MM.1S (cell line): ENCODE measurements around the gene HSF2BP.
"Not testable (repeated sequence)": the region's sequence is repeated elsewhere in the genome, so short reads cannot be mapped to it uniquely, and the experiment has no call there.

Source experiments
- DNase-seq: peaks from one replicate; pipeline ENCODE4 v3.0.0-alpha.2; 2015
- H2AFZ ChIP-seq: fragments of 300-600 bp; sonication (generic); 2 replicates; pipeline ENCODE4 v1.6.0; 2016; ENCODE audit warnings: antibody characterized with exemption, low read length
- H3F3A ChIP-seq: fragments of 300-600 bp; sonication (generic); 2 replicates; pipeline ENCODE4 v1.6.1; 2016; ENCODE audit warnings: mild to moderate bottlenecking, antibody characterized with exemption, low read length, moderate library complexity, mixed read lengths; ENCODE audit not compliant: insufficient read depth
- H3K27ac ChIP-seq: fragments of 300-600 bp; sonication (generic); 2 replicates; pipeline ENCODE4 v1.5.1; 2016; ENCODE audit warnings: mild to moderate bottlenecking, low read length
- H3K27me3 ChIP-seq: fragments of 300-600 bp; sonication (generic); replicated peaks from 2 replicates; pipeline ENCODE4 v1.6.0; 2016; ENCODE audit warnings: low read length; ENCODE audit not compliant: insufficient read depth
- H3K36me3 ChIP-seq: fragments of 300-600 bp; sonication (generic); replicated peaks from 2 replicates; pipeline ENCODE4 v1.6.1; 2016; ENCODE audit warnings: mild to moderate bottlenecking, low read length, mixed read lengths; ENCODE audit not compliant: insufficient read depth
- H3K4me1 ChIP-seq: fragments of 300-600 bp; sonication (generic); 2 replicates; pipeline ENCODE4 v1.6.1; 2016; ENCODE audit warnings: low read length, mixed read lengths
- H3K4me2 ChIP-seq: fragments of 300-600 bp; sonication (generic); 2 replicates; pipeline ENCODE4 v1.6.0; 2016; ENCODE audit warnings: low read depth, low read length
- H3K4me3 ChIP-seq: fragments of 300-600 bp; sonication (generic); 2 replicates; pipeline ENCODE4 v1.5.1; 2016; ENCODE audit warnings: low read length, mixed read lengths
- H3K79me2 ChIP-seq: fragments of 300-600 bp; sonication (generic); 2 replicates; pipeline ENCODE4 v1.6.1; 2016; ENCODE audit warnings: mixed run types, low read length, mixed read lengths
- H3K9ac ChIP-seq: fragments of 300-600 bp; sonication (generic); 2 replicates; pipeline ENCODE4 v1.6.1; 2016; ENCODE audit warnings: low read length, mixed read lengths
- H3K9me2 ChIP-seq: fragments of 300-600 bp; sonication (generic); replicated peaks from 2 replicates; pipeline ENCODE4 v1.6.1; 2016; ENCODE audit warnings: mild to moderate bottlenecking, low read length, mixed read lengths; ENCODE audit not compliant: insufficient read depth
- H3K9me3 ChIP-seq: fragments of 300-600 bp; sonication (generic); replicated peaks from 2 replicates; pipeline ENCODE4 v1.6.1; 2016; ENCODE audit warnings: mild to moderate bottlenecking, low read length, mixed read lengths; ENCODE audit not compliant: insufficient read depth
- H4K20me1 ChIP-seq: fragments of 300-600 bp; sonication (generic); 2 replicates; pipeline ENCODE4 v1.6.1; 2016; ENCODE audit warnings: mild to moderate bottlenecking, low read length, moderate library complexity, mixed read lengths; ENCODE audit not compliant: insufficient read depth

Gene HSF2BP

GRCh38 chr21:43516295-43516847, 142.9 kb downstream of the HSF2BP start:
- H3K9me3 ChIP-seq, H3K79me2 ChIP-seq, H4K20me1 ChIP-seq, H3K27me3 ChIP-seq, H3K36me3 ChIP-seq, H3F3A ChIP-seq, H3K9ac ChIP-seq, H3K27ac ChIP-seq, H2AFZ ChIP-seq, H3K9me2 ChIP-seq, H3K4me3 ChIP-seq, DNase-seq, H3K4me2 ChIP-seq, H3K4me1 ChIP-seq: not testable (repeated sequence)

- H3K9me2 ChIP-seq, H3K36me3 ChIP-seq, H3K4me2 ChIP-seq, DNase-seq, H3K4me1 ChIP-seq, H3K4me3 ChIP-seq, H3K27ac ChIP-seq, H4K20me1 ChIP-seq, H3K9me3 ChIP-seq, H3K27me3 ChIP-seq, H3K79me2 ChIP-seq, H2AFZ ChIP-seq, H3F3A ChIP-seq, H3K9ac ChIP-seq: not testable (repeated sequence)
Measured at GRCh38 chr21:43514834-43515233, 144.5 kb downstream of the HSF2BP start.

- H2AFZ ChIP-seq, H3K79me2 ChIP-seq, DNase-seq, H3K9ac ChIP-seq, H3K27me3 ChIP-seq, H3K36me3 ChIP-seq, H3F3A ChIP-seq, H3K27ac ChIP-seq, H3K9me2 ChIP-seq, H4K20me1 ChIP-seq, H3K4me2 ChIP-seq, H3K4me1 ChIP-seq, H3K9me3 ChIP-seq, H3K4me3 ChIP-seq: not testable (repeated sequence)
Measured at GRCh38 chr21:43513023-43513422, 146.3 kb downstream of the HSF2BP start.

- H2AFZ ChIP-seq, H3K9me3 ChIP-seq, H3K9me2 ChIP-seq, H3K79me2 ChIP-seq, H3K9ac ChIP-seq, H3K27ac ChIP-seq, H3K4me2 ChIP-seq, H3K4me3 ChIP-seq, H3K36me3 ChIP-seq, H4K20me1 ChIP-seq, H3F3A ChIP-seq, DNase-seq, H3K4me1 ChIP-seq, H3K27me3 ChIP-seq: not testable (repeated sequence)
Measured at GRCh38 chr21:43511209-43511608, 148.1 kb downstream of the HSF2BP start.

- H3K9ac ChIP-seq, H3K4me3 ChIP-seq, H3K27ac ChIP-seq, H4K20me1 ChIP-seq, DNase-seq, H3F3A ChIP-seq, H3K27me3 ChIP-seq, H3K4me1 ChIP-seq, H2AFZ ChIP-seq, H3K9me3 ChIP-seq, H3K36me3 ChIP-seq, H3K4me2 ChIP-seq, H3K79me2 ChIP-seq, H3K9me2 ChIP-seq: not testable (repeated sequence)
Measured at GRCh38 chr21:43510669-43511068, 148.6 kb downstream of the HSF2BP start.

GRCh38 chr21:43503892-43504291, 155.4 kb downstream of the HSF2BP start:
- H3K4me2 ChIP-seq, H3K4me3 ChIP-seq, H3K9ac ChIP-seq, H3F3A ChIP-seq, H3K27me3 ChIP-seq, H3K36me3 ChIP-seq, H3K9me3 ChIP-seq, H2AFZ ChIP-seq, DNase-seq, H4K20me1 ChIP-seq, H3K4me1 ChIP-seq, H3K79me2 ChIP-seq, H3K27ac ChIP-seq, H3K9me2 ChIP-seq: not testable (repeated sequence)

- not testable (repeated sequence) for DNase-seq, H3K36me3 ChIP-seq, H3F3A ChIP-seq, H3K4me2 ChIP-seq, H3K9me3 ChIP-seq, H3K4me3 ChIP-seq, H3K79me2 ChIP-seq, H3K27ac ChIP-seq, H3K27me3 ChIP-seq, H2AFZ ChIP-seq, H3K9ac ChIP-seq, H3K9me2 ChIP-seq, H4K20me1 ChIP-seq, H3K4me1 ChIP-seq
Measured at GRCh38 chr21:43503075-43503750, 156.1 kb downstream of the HSF2BP start.

GRCh38 chr21:43502407-43503071, 156.7 kb downstream of the HSF2BP start:
- H3K4me3 ChIP-seq, H3K27ac ChIP-seq, H4K20me1 ChIP-seq, H3K9me3 ChIP-seq, DNase-seq, H3F3A ChIP-seq, H3K36me3 ChIP-seq, H3K9ac ChIP-seq, H3K4me1 ChIP-seq, H3K9me2 ChIP-seq, H3K4me2 ChIP-seq, H2AFZ ChIP-seq, H3K79me2 ChIP-seq, H3K27me3 ChIP-seq: not testable (repeated sequence)
